IMR-90 (cell line): ENCODE results near the gene MAJIN. TPM values are rescaled to one million over a fixed set of nuclear protein-coding genes. Genes with fewer than 3 reads are reported as not detected.

Experiments
- ATAC-seq: fragments of 200-7000 bp; cut with Tn5 transposase; 2 replicates; pipeline ENCODE4 v1.9.1; 2020; ENCODE audit warnings: low read depth, mild to moderate bottlenecking, moderate library complexity
- BruUV-seq: library from RNA; stranded (reverse); fragments of 400-500 nt; replicated peaks from 2 replicates; lab custom pipeline; 2021; lab: Mats Ljungman, UMichigan
- CTCF ChIA-PET: fragments of 300-600 bp; formaldehyde crosslinking; extraction: SDS; loops from one replicate; lab custom pipeline; 2021; ENCODE audit warnings: antibody characterized with exemption; lab: Yijun Ruan, JAX
- POLR2A ChIA-PET: fragments of 300-600 bp; sonication (Branson Sonifier 250); formaldehyde crosslinking; loops from one replicate; lab custom pipeline; 2022; ENCODE audit warnings: antibody characterized with exemption; ENCODE audit not compliant: unreplicated experiment; lab: Charles Lee
- DNase-seq: peaks from one replicate; pipeline ENCODE4 v3.0.0; 2013
- H2AFZ ChIP-seq: replicated peaks from 2 replicates; pipeline ENCODE3; 2013; ENCODE audit warnings: low read length, mild to moderate bottlenecking; ENCODE audit not compliant: poor library complexity
- H2AK5ac ChIP-seq: 2 replicates; pipeline ENCODE4 v1.6.1; 2013; ENCODE audit warnings: low read depth, low read length, inconsistent platforms
- H2AK9ac ChIP-seq: replicated peaks from 2 replicates; pipeline ENCODE3; 2013; ENCODE audit warnings: mild to moderate bottlenecking, low read depth, low read length, moderate library complexity; ENCODE audit not compliant: poor library complexity
- H2BK120ac ChIP-seq: 2 replicates; pipeline ENCODE4 v1.6.1; 2013; ENCODE audit warnings: low read depth, low read length, inconsistent platforms
- H2BK15ac ChIP-seq: 3 replicates; pipeline ENCODE4 v1.6.1; 2013; ENCODE audit warnings: low read depth, low read length, inconsistent platforms
- H2BK20ac ChIP-seq: 2 replicates; pipeline ENCODE4 v1.6.1; 2013; ENCODE audit warnings: low read depth, mild to moderate bottlenecking, inconsistent platforms, low read length, moderate library complexity
- H2BK5ac ChIP-seq: 2 replicates; pipeline ENCODE4 v1.6.1; 2013; ENCODE audit warnings: mild to moderate bottlenecking, low read depth, low read length, inconsistent platforms; ENCODE audit not compliant: poor library complexity, severe bottlenecking
- H3K14ac ChIP-seq: replicated peaks from 2 replicates; pipeline ENCODE4 v1.6.1; 2013; ENCODE audit warnings: low read depth, low read length, inconsistent platforms
- H3K18ac ChIP-seq: 2 replicates; pipeline ENCODE4 v1.6.1; 2013; ENCODE audit warnings: low read depth, low read length, control low read depth
- H3K23ac ChIP-seq: 2 replicates; pipeline ENCODE4 v1.6.1; 2013; ENCODE audit warnings: low read depth, low read length, inconsistent platforms
- H3K27ac ChIP-seq: 2 replicates; pipeline ENCODE4 v1.5.1; 2013; ENCODE audit warnings: mild to moderate bottlenecking, control low read depth, low read length; ENCODE audit not compliant: insufficient read depth
- H3K27me3 ChIP-seq: 2 replicates; pipeline ENCODE4 v1.6.1; 2013; ENCODE audit warnings: low read length; ENCODE audit not compliant: control insufficient read depth, insufficient read depth
- H3K36me3 ChIP-seq: 2 replicates; pipeline ENCODE4 v1.6.1; 2013; ENCODE audit warnings: low read length, mixed read lengths; ENCODE audit not compliant: control insufficient read depth, insufficient read depth
- H3K4ac ChIP-seq: 2 replicates; pipeline ENCODE4 v1.6.1; 2013; ENCODE audit warnings: low read depth, low read length, inconsistent platforms
- H3K4me1 ChIP-seq: 2 replicates; pipeline ENCODE4 v1.6.1; 2013; ENCODE audit warnings: low read length, mixed read lengths; ENCODE audit not compliant: control insufficient read depth, insufficient read depth
- H3K4me2 ChIP-seq: 2 replicates; pipeline ENCODE4 v1.6.1; 2013; ENCODE audit warnings: low read depth, mild to moderate bottlenecking, control low read depth, low read length, moderate library complexity
- H3K4me3 ChIP-seq: 2 replicates; pipeline ENCODE4 v1.5.1; 2013; ENCODE audit warnings: low read depth, mild to moderate bottlenecking, control low read depth, low read length, moderate library complexity; ENCODE audit not compliant: insufficient read depth
- H3K56ac ChIP-seq: 2 replicates; pipeline ENCODE4 v1.6.1; 2013; ENCODE audit warnings: low read length, inconsistent platforms; ENCODE audit not compliant: insufficient read depth; ENCODE audit errors: extremely low read depth
- H3K79me1 ChIP-seq, 2 experiments: 2 replicates each; pipeline ENCODE4 v1.6.1; 2013; ENCODE audit warnings: low read length in 2 of 2, inconsistent platforms in 1 of 2, low read depth in 1 of 2
- H3K9ac ChIP-seq: 2 replicates; pipeline ENCODE4 v1.6.1; 2013; ENCODE audit warnings: low read depth, low read length, control low read depth
- H3K9me1 ChIP-seq: 2 replicates; pipeline ENCODE4 v1.6.1; 2013; ENCODE audit warnings: low read length, inconsistent platforms; ENCODE audit not compliant: insufficient read depth
- H3K9me3 ChIP-seq: 2 replicates; pipeline ENCODE4 v1.6.1; 2013; ENCODE audit warnings: low read length; ENCODE audit not compliant: control insufficient read depth, insufficient read depth
- H4K20me1 ChIP-seq: 2 replicates; pipeline ENCODE4 v1.6.1; 2013; ENCODE audit warnings: low read length, inconsistent platforms; ENCODE audit not compliant: insufficient read depth
- H4K5ac ChIP-seq: 2 replicates; pipeline ENCODE4 v1.6.1; 2013; ENCODE audit warnings: mild to moderate bottlenecking, low read depth, low read length, control low read depth
- H4K8ac ChIP-seq, 2 experiments: 2 replicates each; pipeline ENCODE4 v1.6.1; 2013; ENCODE audit warnings: low read depth in 2 of 2, low read length in 2 of 2, control low read depth in 1 of 2, inconsistent platforms in 1 of 2
- H4K91ac ChIP-seq: 2 replicates; pipeline ENCODE4 v1.6.1; 2013; ENCODE audit warnings: low read depth, low read length, inconsistent platforms; ENCODE audit not compliant: insufficient read depth
- CHD1 ChIP-seq: IDR thresholded peaks from 2 replicates; pipeline ENCODE4 v1.6.1; 2012; ENCODE audit warnings: low read depth, low read length, improper control_type of control experiment
- FOS ChIP-seq: fragments of 150-350 bp; IDR thresholded peaks from 2 replicates; pipeline ENCODE4 v1.6.1; 2016; ENCODE audit warnings: low read depth, low read length
- WGBS, 2 experiments: methylation state at CpG; one replicate each; pipeline versions ENCODE4 v1.1.5 to v1.1.7; 2013; ENCODE audit warnings: missing lambda C conversion rate in 2 of 2; ENCODE audit not compliant: insufficient read length in 1 of 2; ENCODE audit errors: extremely low coverage in 2 of 2; 5-methylcytosine and 5-hydroxymethylcytosine counted together
- dilution Hi-C: fragments of 300-500 bp; cut with HindIII; formaldehyde crosslinking; loops from one replicate; pipeline ENCODE4 v1.14.3; 2018; ENCODE audit warnings: low sequenced_read_pairs; ENCODE audit not compliant: unreplicated experiment
- in situ Hi-C: fragments of 300-500 bp; cut with MboI; formaldehyde crosslinking; loops from 3 replicates; pipeline ENCODE4 v1.14.3; 2019; ENCODE audit warnings: low sequenced_read_pairs, inconsistent platforms, mixed read lengths
- intact Hi-C: fragments of 100-400 bp; cut with micrococcal nuclease; formaldehyde crosslinking; loops from 2 replicates; pipeline ENCODE4 v1.10.0; 2022
- polyA plus RNA-seq, 3 experiments: library from polyadenylated mRNA; depleted of rRNA; stranded (reverse); fragments of >200 nt; gene quantifications; 2 replicates each; pipeline ENCODE4 v1.2.3, GENCODE V29; 2012; ENCODE audit warnings: low replicate concordance in 1 of 3
- total RNA-seq: library from RNA; depleted of rRNA; stranded (reverse); fragments of >200 nt; gene quantifications from 2 replicates; pipeline ENCODE4 v1.2.3, GENCODE V29; 2012
- TF ChIP-seq, protein P1 (sequence below): conservative IDR thresholded peaks from 2 replicates; pipeline ENCODE4 v1.5.1; 2012; ENCODE audit warnings: mild to moderate bottlenecking, low read depth, low read length, improper control_type of control experiment
- TF ChIP-seq, protein P2 (sequence below): fragments of 150-350 bp; IDR thresholded peaks from 2 replicates; pipeline ENCODE4 v1.6.1; 2016; ENCODE audit warnings: low read depth, mild to moderate bottlenecking, low read length, moderate library complexity, borderline replicate concordance

MAJIN gene
- total and polyA plus RNA-seq, 2 of the 4 experiments (the other 2 are of a cell fraction), result not detected

DNA sequence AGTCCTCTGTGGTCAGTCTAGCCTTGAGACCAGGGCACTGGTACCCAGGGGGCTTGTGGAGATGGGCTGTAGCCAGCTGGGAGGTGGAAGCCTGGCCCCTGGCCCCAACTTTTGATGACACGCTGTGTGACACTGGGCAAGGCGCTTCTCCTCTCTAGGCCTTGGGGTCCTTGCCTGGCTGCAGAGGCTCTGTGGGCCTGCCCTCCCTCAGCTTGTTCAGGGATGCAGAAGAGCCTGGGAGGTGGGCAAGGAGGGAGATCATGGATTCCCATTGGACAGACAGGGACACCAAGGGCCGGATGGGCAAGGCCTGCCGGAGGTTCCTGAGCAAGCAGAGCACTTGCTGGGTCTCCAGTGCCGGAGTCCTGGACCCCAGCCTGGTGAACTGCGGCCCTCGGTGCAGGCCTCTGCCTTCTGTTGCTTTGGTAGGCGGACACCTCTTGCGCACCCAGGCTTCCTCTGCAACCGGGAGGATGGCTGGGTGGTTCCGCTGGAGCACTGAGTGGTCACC is 48.7 kb downstream of the MAJIN start:
- Histone ChIP-seq H3K18ac (no peak overlapping the region), H4K20me1 (no peaks in the 10 kb centered on the region; the same call in 1 of the 2 replicates), H4K8ac (peak overlapping the region; percentile 47 to 99; a peak in 3 of 4 replicates), H3K4ac (peak overlapping the region; percentile 96; the same call in 1 of the 2 replicates), H3K4me1 (peaks cover 9% of the 10 kb centered on the region), H3K27ac (no peak overlapping the region), H3K14ac (no peak overlapping the region), H3K23ac (peak overlapping the region; percentile 84; the same call in 1 of the 2 replicates), H2AFZ (peak overlapping the region; percentile 100), H3K56ac (no peak overlapping the region), H4K5ac (no peak overlapping the region), H2AK5ac (peak overlapping the region; percentile 71), H3K27me3 (no peaks in the 10 kb centered on the region), H3K9me3 (no peaks in the 10 kb centered on the region), H2BK20ac (no peak overlapping the region), H3K79me1 (peaks cover 5 to 30% of the 10 kb centered on the region in 2 experiments; a peak in 3 of 4 replicates), H2AK9ac (peak overlapping the region; percentile 96), H4K91ac (no peak overlapping the region), H3K36me3 (peaks cover 12% of the 10 kb centered on the region; the same call in 1 of the 2 replicates), H2BK5ac (no peak overlapping the region), H2BK120ac (peak overlapping the region; percentile 95; the same call in 1 of the 2 replicates), H3K4me3 (no peak overlapping the region), H3K9me1 (0 out of 2 replicates have a peak, but pooled peaks cover 6% of the 10 kb centered on the region), H2BK15ac (no peak overlapping the region), H3K4me2 (no peak overlapping the region), H3K9ac (no peak overlapping the region)
- dilution Hi-C loops (no loop called here), intact Hi-C loops (no loop called here), in situ Hi-C loops (loop anchor here (5.0 kb wide), 1 partner anchor 84 kb away; no protein-coding TSS in a partner anchor)
- no peak for DNase-seq
- 80% methylated on average over 2 of the region's 11 CpGs; no CpG with 5 or more reads in 1 of the 2 experiments for WGBS, 2 experiments
- no TSS peak for BruUV-seq
- ChIA-PET POLR2A (no interaction called here), CTCF (interaction anchor here (1.5 kb wide), 1 partner anchor 74 kb away, joined by 3 read pairs; the partner anchor contains the start of gene BATF2)
- TF ChIP-seq, protein P1, sequence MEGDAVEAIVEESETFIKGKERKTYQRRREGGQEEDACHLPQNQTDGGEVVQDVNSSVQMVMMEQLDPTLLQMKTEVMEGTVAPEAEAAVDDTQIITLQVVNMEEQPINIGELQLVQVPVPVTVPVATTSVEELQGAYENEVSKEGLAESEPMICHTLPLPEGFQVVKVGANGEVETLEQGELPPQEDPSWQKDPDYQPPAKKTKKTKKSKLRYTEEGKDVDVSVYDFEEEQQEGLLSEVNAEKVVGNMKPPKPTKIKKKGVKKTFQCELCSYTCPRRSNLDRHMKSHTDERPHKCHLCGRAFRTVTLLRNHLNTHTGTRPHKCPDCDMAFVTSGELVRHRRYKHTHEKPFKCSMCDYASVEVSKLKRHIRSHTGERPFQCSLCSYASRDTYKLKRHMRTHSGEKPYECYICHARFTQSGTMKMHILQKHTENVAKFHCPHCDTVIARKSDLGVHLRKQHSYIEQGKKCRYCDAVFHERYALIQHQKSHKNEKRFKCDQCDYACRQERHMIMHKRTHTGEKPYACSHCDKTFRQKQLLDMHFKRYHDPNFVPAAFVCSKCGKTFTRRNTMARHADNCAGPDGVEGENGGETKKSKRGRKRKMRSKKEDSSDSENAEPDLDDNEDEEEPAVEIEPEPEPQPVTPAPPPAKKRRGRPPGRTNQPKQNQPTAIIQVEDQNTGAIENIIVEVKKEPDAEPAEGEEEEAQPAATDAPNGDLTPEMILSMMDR, result no peak
- TF ChIP-seq, protein P2, sequence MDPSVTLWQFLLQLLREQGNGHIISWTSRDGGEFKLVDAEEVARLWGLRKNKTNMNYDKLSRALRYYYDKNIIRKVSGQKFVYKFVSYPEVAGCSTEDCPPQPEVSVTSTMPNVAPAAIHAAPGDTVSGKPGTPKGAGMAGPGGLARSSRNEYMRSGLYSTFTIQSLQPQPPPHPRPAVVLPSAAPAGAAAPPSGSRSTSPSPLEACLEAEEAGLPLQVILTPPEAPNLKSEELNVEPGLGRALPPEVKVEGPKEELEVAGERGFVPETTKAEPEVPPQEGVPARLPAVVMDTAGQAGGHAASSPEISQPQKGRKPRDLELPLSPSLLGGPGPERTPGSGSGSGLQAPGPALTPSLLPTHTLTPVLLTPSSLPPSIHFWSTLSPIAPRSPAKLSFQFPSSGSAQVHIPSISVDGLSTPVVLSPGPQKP, result no peak
- TF ChIP-seq FOS, result no peak
- no peak for TF ChIP-seq CHD1
- no peak for ATAC-seq
